Osteocyte (in vitro differentiated cells): ENCODE measurements around the gene RXRA. TPM values are rescaled to one million over a fixed set of nuclear protein-coding genes. Genes with fewer than 3 reads are reported as not detected.
A peak's percentile ranks its signal among the peaks of the same experiment; 100 is the strongest.

Source experiments
- DNase-seq: peaks from one replicate; pipeline ENCODE4 v3.0.0; 2021; ENCODE audit warnings: mixed read lengths; ENCODE audit not compliant: unreplicated experiment; ENCODE audit errors: extremely low spot score
- H3K27ac Mint-ChIP-seq: one replicate; pipeline ENCODE4 v1.8.0; 2021; ENCODE audit warnings: mild to moderate bottlenecking, mixed read lengths; ENCODE audit not compliant: unreplicated experiment
- H3K27me3 Mint-ChIP-seq: one replicate; pipeline ENCODE4 v1.8.0; 2021; ENCODE audit warnings: mixed read lengths; ENCODE audit not compliant: unreplicated experiment
- H3K36me3 Mint-ChIP-seq: one replicate; pipeline ENCODE4 v1.8.0; 2021; ENCODE audit warnings: mixed read lengths; ENCODE audit not compliant: unreplicated experiment
- H3K4me1 Mint-ChIP-seq: one replicate; pipeline ENCODE4 v1.8.0; 2021; ENCODE audit warnings: mixed read lengths; ENCODE audit not compliant: unreplicated experiment
- H3K4me3 Mint-ChIP-seq: one replicate; pipeline ENCODE4 v1.8.0; 2021; ENCODE audit warnings: mild to moderate bottlenecking, moderate library complexity, mixed read lengths; ENCODE audit not compliant: unreplicated experiment
- H3K9me3 Mint-ChIP-seq: one replicate; pipeline ENCODE4 v1.8.0; 2021; ENCODE audit warnings: mixed read lengths; ENCODE audit not compliant: unreplicated experiment
- CTCF ChIP-seq: fragments of 200-600 bp; sonication (generic); IDR thresholded peaks from 2 replicates; pipeline ENCODE4 v1.5.0; 2021; ENCODE audit warnings: antibody characterized with exemption, mild to moderate bottlenecking, moderate library complexity
- total RNA-seq: library from RNA; stranded (reverse); gene quantifications from 2 replicates; pipeline ENCODE4 v1.2.1, GENCODE V29; 2021

RXRA gene
- total RNA-seq, 1 donor from 2014 or later = 82.2 TPM

- Mint-ChIP-seq H3K9me3 (no peaks in the 10 kb centered on the region), H3K4me3 (peak overlapping the region; percentile 53), H3K27me3 (no peaks in the 10 kb centered on the region), H3K36me3 (no peaks in the 10 kb centered on the region), H3K27ac (peak overlapping the region; percentile 96), H3K4me1 (peaks cover 79% of the 10 kb centered on the region)
- no peak for TF ChIP-seq CTCF
- no peak for DNase-seq
These were observed 48.2 kb downstream of the RXRA start for GRCh38 chr9:134374301-134375010.

GRCh38 chr9:134375011-134375390 is 48.7 kb downstream of the RXRA start:
- DNase-seq = no peak
- no peaks in the 10 kb centered on the region for H3K9me3 Mint-ChIP-seq
- peaks cover 79% of the 10 kb centered on the region for H3K4me1 Mint-ChIP-seq
- H3K27ac Mint-ChIP-seq = peak overlapping the region; percentile 96
- H3K27me3 Mint-ChIP-seq = no peaks in the 10 kb centered on the region
- no peak for TF ChIP-seq CTCF
- H3K36me3 Mint-ChIP-seq = no peaks in the 10 kb centered on the region
- H3K4me3 Mint-ChIP-seq = peak overlapping the region; percentile 53

GRCh38 chr9:134375430-134376385 is 49.5 kb downstream of the RXRA start:
- H3K4me3 Mint-ChIP-seq = peak overlapping the region; percentile 53

GRCh38 chr9:134376386-134377142 is 50.3 kb downstream of the RXRA start:
- H3K27me3 Mint-ChIP-seq = no peaks in the 10 kb centered on the region
- TF ChIP-seq CTCF = no peak
- peak overlapping the region; percentile 38 for H3K4me3 Mint-ChIP-seq
- peaks cover 88% of the 10 kb centered on the region for H3K4me1 Mint-ChIP-seq
- peak overlapping the region; percentile 89 for H3K27ac Mint-ChIP-seq
- H3K36me3 Mint-ChIP-seq = no peaks in the 10 kb centered on the region
- no peak for DNase-seq
- H3K9me3 Mint-ChIP-seq = no peaks in the 10 kb centered on the region

More at GRCh38 chr9:134375430-134376385, 49.5 kb downstream of the RXRA start:
- H3K27me3 Mint-ChIP-seq = no peaks in the 10 kb centered on the region
- peak overlapping the region; percentile 96 for H3K27ac Mint-ChIP-seq
- peaks cover 81% of the 10 kb centered on the region for H3K4me1 Mint-ChIP-seq
- H3K9me3 Mint-ChIP-seq = no peaks in the 10 kb centered on the region
- TF ChIP-seq CTCF = no peak
- H3K36me3 Mint-ChIP-seq = no peaks in the 10 kb centered on the region
- peak; percentile 92 for DNase-seq
